ENCODE measurements around the gene SAMD8.

The SAMD8 gene

GRCh38 chr10:75111365-75111906 lies at the start of gene SAMD8:
TSS of gene SAMD8 (plus strand) at chr10:75111656. CDS start at chr10:75150529, 38,873 bp downstream.
- H3K4me3 ChIP-seq (replicated peaks; ENCODE audit: low read depth, low read length), result peak within 1 kb of the TSS; percentile 77
- peak; percentile 75 for DNase-seq (ENCODE audit: extremely low read depth, low read depth)
- TF ChIP-seq CTCF (IDR thresholded peaks at IDR 0.05; ENCODE audit: low read depth, low read length, missing control alignments), result no peak

- TF ChIP-seq CTCF (IDR thresholded peaks at IDR 0.05; ENCODE audit: low read depth, low read length, missing control alignments), result no peak
- DNase-seq (ENCODE audit: extremely low read depth, low read depth), result no peak
- no peak overlapping the region for H3K4me3 ChIP-seq (replicated peaks; ENCODE audit: low read depth, low read length)
These were observed 49.5 kb upstream of the SAMD8 start for GRCh38 chr10:75061709-75062505.

- TF ChIP-seq CTCF (IDR thresholded peaks at IDR 0.05; ENCODE audit: low read depth, low read length, missing control alignments), result no peak
- no peak overlapping the region for H3K4me3 ChIP-seq (replicated peaks; ENCODE audit: low read depth, low read length)
- DNase-seq (ENCODE audit: extremely low read depth, low read depth), result no peak
These were observed 48.8 kb upstream of the SAMD8 start for GRCh38 chr10:75062506-75063299.

- no peak for TF ChIP-seq CTCF (IDR thresholded peaks at IDR 0.05; ENCODE audit: low read depth, low read length, missing control alignments)
- DNase-seq (ENCODE audit: extremely low read depth, low read depth), result no peak
- H3K4me3 ChIP-seq (replicated peaks; ENCODE audit: low read depth, low read length), result no peak overlapping the region
These were observed 47.8 kb upstream of the SAMD8 start for GRCh38 chr10:75063461-75064230.

- no peak for DNase-seq (ENCODE audit: extremely low read depth, low read depth)
- no peak for TF ChIP-seq CTCF (IDR thresholded peaks at IDR 0.05; ENCODE audit: low read depth, low read length, missing control alignments)
- H3K4me3 ChIP-seq (replicated peaks; ENCODE audit: low read depth, low read length), result no peak overlapping the region
These were observed 46.4 kb upstream of the SAMD8 start for GRCh38 chr10:75065076-75065475.

GRCh38 chr10:75066271-75066670 lies 45.2 kb upstream of the SAMD8 start:
- TF ChIP-seq CTCF (IDR thresholded peaks at IDR 0.05; ENCODE audit: low read depth, low read length, missing control alignments), result no peak
- no peak for DNase-seq (ENCODE audit: extremely low read depth, low read depth)
- H3K4me3 ChIP-seq (replicated peaks; ENCODE audit: low read depth, low read length), result no peak overlapping the region
